H1 (cell line): Measurements from ENCODE around the gene NEDD4L. TPM values are rescaled to one million over a fixed set of nuclear protein-coding genes. Genes with fewer than 3 reads are reported as not detected.

Experiments used
- CBX5 ChIP-seq: fragments of 300-800, 300-1000 bp; sonication (generic); IDR thresholded peaks from 2 replicates; pipeline ENCODE4 v1.7.1; 2016; ENCODE audit warnings: antibody characterized with exemption, low read length, low read depth
- EGR1 ChIP-seq: IDR thresholded peaks from 2 replicates; pipeline ENCODE4 v1.6.1; 2011; ENCODE audit warnings: low read depth, low read length, borderline replicate concordance
- GABPA ChIP-seq: IDR thresholded peaks from 2 replicates; pipeline ENCODE4 v1.6.1; 2011; ENCODE audit warnings: mild to moderate bottlenecking, low read length, moderate library complexity, borderline replicate concordance; ENCODE audit not compliant: insufficient read depth
- KDM4A ChIP-seq: IDR thresholded peaks from one replicate; pipeline ENCODE4 v1.7.1; 2012; ENCODE audit warnings: low read depth, mild to moderate bottlenecking, moderate library complexity, low read length, inconsistent platforms; ENCODE audit not compliant: severe bottlenecking
- MAFK ChIP-seq: IDR thresholded peaks from 2 replicates; pipeline ENCODE4 v1.6.1; 2012; ENCODE audit warnings: low read depth, mild to moderate bottlenecking, improper control_type of control experiment, low read length
- RXRA ChIP-seq: IDR thresholded peaks from 2 replicates; pipeline ENCODE4 v1.6.1; 2011; ENCODE audit warnings: low read depth, mild to moderate bottlenecking, low read length, moderate library complexity; ENCODE audit not compliant: insufficient read depth
- SIRT6 ChIP-seq: IDR thresholded peaks from one replicate; pipeline ENCODE4 v1.7.1; 2012; ENCODE audit warnings: low read length, inconsistent platforms
- ZNF274 ChIP-seq: IDR thresholded peaks from 2 replicates; pipeline ENCODE4 v1.7.0; 2012; ENCODE audit warnings: low read length, borderline replicate concordance; ENCODE audit errors: extremely low read depth
- polyA plus RNA-seq, 7 experiments: library from polyadenylated mRNA; depleted of rRNA in 3 of 7; stranded (reverse) in 5 of 7; unstranded in 2 of 7; fragments of >200 nt in 5 of 7; fragments of 200-250 nt in 2 of 7; gene quantifications; 1 replicate in 5 of 7; 2 replicates in 1 of 7; 4 replicates in 1 of 7; pipeline versions ENCODE4 v1.2.1 to v1.2.3, GENCODE V29; 2011 to 2013; ENCODE audit warnings: missing spikeins in 2 of 7, mixed read lengths in 2 of 7
- total RNA-seq: library from RNA; stranded (reverse); fragmentation: NEBNext Ultra II Directional; extraction: Animal tissue kit (Norgen Biotek cat#: 25700); gene quantifications from 2 replicates; pipeline ENCODE4 v1.2.1, GENCODE V29; 2021
- TF ChIP-seq, protein P1 (sequence below): fragments of 300-600 bp; sonication (generic); IDR thresholded peaks from 2 replicates; pipeline ENCODE4 v1.7.1; 2012; ENCODE audit warnings: low read length, moderate library complexity, mild to moderate bottlenecking, inconsistent platforms; ENCODE audit not compliant: insufficient replicate concordance
- TF ChIP-seq, protein P2 (sequence below): IDR thresholded peaks from 2 replicates; pipeline ENCODE4 v1.6.1; 2012; ENCODE audit warnings: low read length, inconsistent platforms

Gene NEDD4L
- total and polyA plus RNA-seq, 2 of the 8 experiments (the other 6 are each of a cell fraction or from before 2014, with no cell fraction given): 37.3 to 69.8 TPM

DNA sequence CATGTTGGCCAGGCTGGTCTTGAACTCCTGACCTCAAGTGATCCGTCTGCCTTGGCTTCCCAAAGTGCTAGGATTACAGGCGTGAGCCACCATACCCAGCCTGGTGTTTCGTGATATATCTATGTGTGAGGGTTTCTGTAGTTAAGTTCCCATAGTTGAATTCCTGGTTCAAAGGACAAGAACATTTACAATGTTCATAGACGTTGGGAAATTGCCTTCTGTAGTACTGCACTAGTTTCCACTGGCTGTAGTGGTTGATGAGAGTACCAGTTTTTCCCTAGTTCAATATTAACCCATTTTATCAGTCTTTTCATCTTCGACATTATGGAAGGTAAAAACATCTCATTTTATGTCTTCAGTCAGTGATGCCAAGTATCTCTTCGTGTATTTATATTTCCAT, 171.0 kb downstream of the NEDD4L start (continued):
- TF ChIP-seq, protein P1, sequence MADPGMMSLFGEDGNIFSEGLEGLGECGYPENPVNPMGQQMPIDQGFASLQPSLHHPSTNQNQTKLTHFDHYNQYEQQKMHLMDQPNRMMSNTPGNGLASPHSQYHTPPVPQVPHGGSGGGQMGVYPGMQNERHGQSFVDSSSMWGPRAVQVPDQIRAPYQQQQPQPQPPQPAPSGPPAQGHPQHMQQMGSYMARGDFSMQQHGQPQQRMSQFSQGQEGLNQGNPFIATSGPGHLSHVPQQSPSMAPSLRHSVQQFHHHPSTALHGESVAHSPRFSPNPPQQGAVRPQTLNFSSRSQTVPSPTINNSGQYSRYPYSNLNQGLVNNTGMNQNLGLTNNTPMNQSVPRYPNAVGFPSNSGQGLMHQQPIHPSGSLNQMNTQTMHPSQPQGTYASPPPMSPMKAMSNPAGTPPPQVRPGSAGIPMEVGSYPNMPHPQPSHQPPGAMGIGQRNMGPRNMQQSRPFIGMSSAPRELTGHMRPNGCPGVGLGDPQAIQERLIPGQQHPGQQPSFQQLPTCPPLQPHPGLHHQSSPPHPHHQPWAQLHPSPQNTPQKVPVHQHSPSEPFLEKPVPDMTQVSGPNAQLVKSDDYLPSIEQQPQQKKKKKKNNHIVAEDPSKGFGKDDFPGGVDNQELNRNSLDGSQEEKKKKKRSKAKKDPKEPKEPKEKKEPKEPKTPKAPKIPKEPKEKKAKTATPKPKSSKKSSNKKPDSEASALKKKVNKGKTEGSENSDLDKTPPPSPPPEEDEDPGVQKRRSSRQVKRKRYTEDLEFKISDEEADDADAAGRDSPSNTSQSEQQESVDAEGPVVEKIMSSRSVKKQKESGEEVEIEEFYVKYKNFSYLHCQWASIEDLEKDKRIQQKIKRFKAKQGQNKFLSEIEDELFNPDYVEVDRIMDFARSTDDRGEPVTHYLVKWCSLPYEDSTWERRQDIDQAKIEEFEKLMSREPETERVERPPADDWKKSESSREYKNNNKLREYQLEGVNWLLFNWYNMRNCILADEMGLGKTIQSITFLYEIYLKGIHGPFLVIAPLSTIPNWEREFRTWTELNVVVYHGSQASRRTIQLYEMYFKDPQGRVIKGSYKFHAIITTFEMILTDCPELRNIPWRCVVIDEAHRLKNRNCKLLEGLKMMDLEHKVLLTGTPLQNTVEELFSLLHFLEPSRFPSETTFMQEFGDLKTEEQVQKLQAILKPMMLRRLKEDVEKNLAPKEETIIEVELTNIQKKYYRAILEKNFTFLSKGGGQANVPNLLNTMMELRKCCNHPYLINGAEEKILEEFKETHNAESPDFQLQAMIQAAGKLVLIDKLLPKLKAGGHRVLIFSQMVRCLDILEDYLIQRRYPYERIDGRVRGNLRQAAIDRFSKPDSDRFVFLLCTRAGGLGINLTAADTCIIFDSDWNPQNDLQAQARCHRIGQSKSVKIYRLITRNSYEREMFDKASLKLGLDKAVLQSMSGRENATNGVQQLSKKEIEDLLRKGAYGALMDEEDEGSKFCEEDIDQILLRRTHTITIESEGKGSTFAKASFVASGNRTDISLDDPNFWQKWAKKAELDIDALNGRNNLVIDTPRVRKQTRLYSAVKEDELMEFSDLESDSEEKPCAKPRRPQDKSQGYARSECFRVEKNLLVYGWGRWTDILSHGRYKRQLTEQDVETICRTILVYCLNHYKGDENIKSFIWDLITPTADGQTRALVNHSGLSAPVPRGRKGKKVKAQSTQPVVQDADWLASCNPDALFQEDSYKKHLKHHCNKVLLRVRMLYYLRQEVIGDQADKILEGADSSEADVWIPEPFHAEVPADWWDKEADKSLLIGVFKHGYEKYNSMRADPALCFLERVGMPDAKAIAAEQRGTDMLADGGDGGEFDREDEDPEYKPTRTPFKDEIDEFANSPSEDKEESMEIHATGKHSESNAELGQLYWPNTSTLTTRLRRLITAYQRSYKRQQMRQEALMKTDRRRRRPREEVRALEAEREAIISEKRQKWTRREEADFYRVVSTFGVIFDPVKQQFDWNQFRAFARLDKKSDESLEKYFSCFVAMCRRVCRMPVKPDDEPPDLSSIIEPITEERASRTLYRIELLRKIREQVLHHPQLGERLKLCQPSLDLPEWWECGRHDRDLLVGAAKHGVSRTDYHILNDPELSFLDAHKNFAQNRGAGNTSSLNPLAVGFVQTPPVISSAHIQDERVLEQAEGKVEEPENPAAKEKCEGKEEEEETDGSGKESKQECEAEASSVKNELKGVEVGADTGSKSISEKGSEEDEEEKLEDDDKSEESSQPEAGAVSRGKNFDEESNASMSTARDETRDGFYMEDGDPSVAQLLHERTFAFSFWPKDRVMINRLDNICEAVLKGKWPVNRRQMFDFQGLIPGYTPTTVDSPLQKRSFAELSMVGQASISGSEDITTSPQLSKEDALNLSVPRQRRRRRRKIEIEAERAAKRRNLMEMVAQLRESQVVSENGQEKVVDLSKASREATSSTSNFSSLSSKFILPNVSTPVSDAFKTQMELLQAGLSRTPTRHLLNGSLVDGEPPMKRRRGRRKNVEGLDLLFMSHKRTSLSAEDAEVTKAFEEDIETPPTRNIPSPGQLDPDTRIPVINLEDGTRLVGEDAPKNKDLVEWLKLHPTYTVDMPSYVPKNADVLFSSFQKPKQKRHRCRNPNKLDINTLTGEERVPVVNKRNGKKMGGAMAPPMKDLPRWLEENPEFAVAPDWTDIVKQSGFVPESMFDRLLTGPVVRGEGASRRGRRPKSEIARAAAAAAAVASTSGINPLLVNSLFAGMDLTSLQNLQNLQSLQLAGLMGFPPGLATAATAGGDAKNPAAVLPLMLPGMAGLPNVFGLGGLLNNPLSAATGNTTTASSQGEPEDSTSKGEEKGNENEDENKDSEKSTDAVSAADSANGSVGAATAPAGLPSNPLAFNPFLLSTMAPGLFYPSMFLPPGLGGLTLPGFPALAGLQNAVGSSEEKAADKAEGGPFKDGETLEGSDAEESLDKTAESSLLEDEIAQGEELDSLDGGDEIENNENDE: no peak
- TF ChIP-seq, protein P2, sequence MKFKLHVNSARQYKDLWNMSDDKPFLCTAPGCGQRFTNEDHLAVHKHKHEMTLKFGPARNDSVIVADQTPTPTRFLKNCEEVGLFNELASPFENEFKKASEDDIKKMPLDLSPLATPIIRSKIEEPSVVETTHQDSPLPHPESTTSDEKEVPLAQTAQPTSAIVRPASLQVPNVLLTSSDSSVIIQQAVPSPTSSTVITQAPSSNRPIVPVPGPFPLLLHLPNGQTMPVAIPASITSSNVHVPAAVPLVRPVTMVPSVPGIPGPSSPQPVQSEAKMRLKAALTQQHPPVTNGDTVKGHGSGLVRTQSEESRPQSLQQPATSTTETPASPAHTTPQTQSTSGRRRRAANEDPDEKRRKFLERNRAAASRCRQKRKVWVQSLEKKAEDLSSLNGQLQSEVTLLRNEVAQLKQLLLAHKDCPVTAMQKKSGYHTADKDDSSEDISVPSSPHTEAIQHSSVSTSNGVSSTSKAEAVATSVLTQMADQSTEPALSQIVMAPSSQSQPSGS: no peak
- TF ChIP-seq GABPA (no peak), RXRA (no peak), CBX5 (no peak), EGR1 (no peak), SIRT6 (no peak), MAFK (no peak), ZNF274 (no peak), KDM4A (no peak)
